HG02973 (cell line): ENCODE results near the gene PHACTR1.

Experiments
- ATAC-seq: cut with Tn5 transposase; IDR thresholded peaks from one replicate; pipeline ENCODE4 v1.9.1; 2021; ENCODE audit warnings: moderate library complexity; ENCODE audit not compliant: unreplicated experiment

PHACTR1 gene

GRCh38 chr6:12892151-12892550, 175.6 kb downstream of the PHACTR1 start:
- ATAC-seq = no peak

GRCh38 chr6:12893036-12893435, 176.5 kb downstream of the PHACTR1 start:
- no peak for ATAC-seq

- no peak for ATAC-seq
These were observed 179.2 kb downstream of the PHACTR1 start for GRCh38 chr6:12895721-12896120.

- no peak for ATAC-seq
These were observed 179.7 kb downstream of the PHACTR1 start for GRCh38 chr6:12896208-12896733.

GRCh38 chr6:12898603-12899002, 182.0 kb downstream of the PHACTR1 start:
- ATAC-seq = no peak

GRCh38 chr6:12899046-12899833, 182.7 kb downstream of the PHACTR1 start:
- no peak for ATAC-seq

GRCh38 chr6:12903246-12903645, 186.7 kb downstream of the PHACTR1 start:
- ATAC-seq = no peak

GRCh38 chr6:12909833-12910232, 193.3 kb downstream of the PHACTR1 start:
- no peak for ATAC-seq

- ATAC-seq = no peak
These were observed 194.9 kb downstream of the PHACTR1 start for GRCh38 chr6:12911427-12911826.

- no peak for ATAC-seq
These were observed 196.6 kb downstream of the PHACTR1 start for GRCh38 chr6:12913201-12913600.

- ATAC-seq = no peak
These were observed 199.4 kb downstream of the PHACTR1 start for GRCh38 chr6:12916006-12916405.

- ATAC-seq = no peak
These were observed 200.0 kb downstream of the PHACTR1 start for GRCh38 chr6:12916420-12917136.

GRCh38 chr6:12921467-12921866, 204.9 kb downstream of the PHACTR1 start:
- ATAC-seq = no peak

- no peak for ATAC-seq
These were observed 207.2 kb downstream of the PHACTR1 start for GRCh38 chr6:12923644-12924235.

GRCh38 chr6:12924911-12925310, 208.3 kb downstream of the PHACTR1 start:
- no peak for ATAC-seq

GRCh38 chr6:12927746-12928145, 211.2 kb downstream of the PHACTR1 start:
- ATAC-seq = no peak

- no peak for ATAC-seq
These were observed 213.1 kb downstream of the PHACTR1 start for GRCh38 chr6:12929678-12930077.

GRCh38 chr6:12931639-12932038, 215.1 kb downstream of the PHACTR1 start:
- ATAC-seq = no peak

- ATAC-seq = no peak
These were observed 219.1 kb downstream of the PHACTR1 start for GRCh38 chr6:12935637-12936036.

- ATAC-seq = no peak
These were observed 221.4 kb downstream of the PHACTR1 start for GRCh38 chr6:12937971-12938370.

- ATAC-seq = no peak
These were observed 222.7 kb downstream of the PHACTR1 start for GRCh38 chr6:12939314-12939713.

GRCh38 chr6:12941422-12941821, 224.9 kb downstream of the PHACTR1 start:
- ATAC-seq = no peak
